OCI-LY3 (cell line): ENCODE measurements around the gene CD300LB.
"Not testable (repeated sequence)": the region's sequence is repeated elsewhere in the genome, so short reads cannot be mapped to it uniquely, and the experiment has no call there.

Experiments used
- H2AFZ ChIP-seq: fragments of 200-600, 300-600 bp; shearing (Covaris generic); 2 replicates; pipeline ENCODE4 v1.6.0; 2014; ENCODE audit warnings: antibody characterized with exemption, low read depth, low read length
- H3K27ac ChIP-seq: fragments of 200-600, 300-600 bp; sonication (generic); 2 replicates; pipeline ENCODE4 v1.5.1; 2014; ENCODE audit warnings: mild to moderate bottlenecking, low read length, moderate library complexity, mixed read lengths
- H3K27me3 ChIP-seq: fragments of 200-600, 300-600 bp; sonication (generic); 2 replicates; pipeline ENCODE4 v1.6.1; 2014; ENCODE audit warnings: low read depth, low read length, mixed read lengths
- H3K36me3 ChIP-seq: fragments of 200-600, 300-600 bp; sonication (generic); replicated peaks from 2 replicates; pipeline ENCODE3; 2014; ENCODE audit warnings: low read depth, low read length, mixed read lengths
- H3K4me1 ChIP-seq: fragments of 300-600, 200-600 bp; sonication (generic); 2 replicates; pipeline ENCODE4 v1.6.1; 2014; ENCODE audit warnings: low read length, mixed read lengths
- H3K4me2 ChIP-seq: fragments of 200-600, 300-600 bp; sonication (generic); 2 replicates; pipeline ENCODE4 v1.6.1; 2014; ENCODE audit warnings: low read length, mixed read lengths
- H3K4me3 ChIP-seq: fragments of 300-600, 200-600 bp; sonication (generic); 2 replicates; pipeline ENCODE4 v1.5.1; 2014; ENCODE audit warnings: antibody characterized with exemption, mild to moderate bottlenecking, low read length, moderate library complexity
- H3K79me2 ChIP-seq: fragments of 300-600, 200-600 bp; shearing (Covaris generic); 2 replicates; pipeline ENCODE4 v1.6.1; 2014; ENCODE audit warnings: mild to moderate bottlenecking, low read length, mixed read lengths
- H3K9ac ChIP-seq: fragments of 300-600, 200-600 bp; shearing (Covaris generic); 2 replicates; pipeline ENCODE4 v1.6.0; 2014; ENCODE audit warnings: mild to moderate bottlenecking, low read length, moderate library complexity
- H3K9me3 ChIP-seq: fragments of 200-600, 300-600 bp; shearing (Covaris generic); 2 replicates; pipeline ENCODE4 v1.6.1; 2014; ENCODE audit warnings: low read length, mixed read lengths; ENCODE audit not compliant: insufficient read depth
- H4K20me1 ChIP-seq: fragments of 200-600, 300-600 bp; sonication (generic); 2 replicates; pipeline ENCODE4 v1.6.1; 2016; ENCODE audit warnings: low read length, mixed read lengths; ENCODE audit not compliant: insufficient read depth
- EZH2phosphoT487 ChIP-seq: fragments of 200-600 bp; shearing (Covaris generic); IDR thresholded peaks from 2 replicates; pipeline ENCODE4 v1.6.1; 2018; ENCODE audit warnings: antibody characterized with exemption, mixed run types, low read depth
- TF ChIP-seq, protein P1 (sequence below): fragments of 200-600, 300-600 bp; sonication (generic); IDR thresholded peaks from 2 replicates; pipeline ENCODE4 v1.5.1; 2014; ENCODE audit warnings: antibody characterized with exemption, low read length, low read depth

The CD300LB gene

GRCh38 chr17:74493331-74493833 is 37.9 kb downstream of the CD300LB start:
- Histone ChIP-seq H3K4me3 (no peak overlapping the region), H3K4me2 (no peak overlapping the region), H4K20me1 (no peaks in the 10 kb centered on the region), H3K4me1 (no peaks in the 10 kb centered on the region), H3K9me3 (no peaks in the 10 kb centered on the region), H3K36me3 (no peaks in the 10 kb centered on the region), H3K79me2 (no peaks in the 10 kb centered on the region), H2AFZ (no peak overlapping the region), H3K9ac (no peak overlapping the region), H3K27ac (no peak overlapping the region), H3K27me3 (peaks cover 4% of the 10 kb centered on the region; the same call in 1 of the 2 replicates)
- no peak for TF ChIP-seq EZH2phosphoT487
- TF ChIP-seq, protein P1, sequence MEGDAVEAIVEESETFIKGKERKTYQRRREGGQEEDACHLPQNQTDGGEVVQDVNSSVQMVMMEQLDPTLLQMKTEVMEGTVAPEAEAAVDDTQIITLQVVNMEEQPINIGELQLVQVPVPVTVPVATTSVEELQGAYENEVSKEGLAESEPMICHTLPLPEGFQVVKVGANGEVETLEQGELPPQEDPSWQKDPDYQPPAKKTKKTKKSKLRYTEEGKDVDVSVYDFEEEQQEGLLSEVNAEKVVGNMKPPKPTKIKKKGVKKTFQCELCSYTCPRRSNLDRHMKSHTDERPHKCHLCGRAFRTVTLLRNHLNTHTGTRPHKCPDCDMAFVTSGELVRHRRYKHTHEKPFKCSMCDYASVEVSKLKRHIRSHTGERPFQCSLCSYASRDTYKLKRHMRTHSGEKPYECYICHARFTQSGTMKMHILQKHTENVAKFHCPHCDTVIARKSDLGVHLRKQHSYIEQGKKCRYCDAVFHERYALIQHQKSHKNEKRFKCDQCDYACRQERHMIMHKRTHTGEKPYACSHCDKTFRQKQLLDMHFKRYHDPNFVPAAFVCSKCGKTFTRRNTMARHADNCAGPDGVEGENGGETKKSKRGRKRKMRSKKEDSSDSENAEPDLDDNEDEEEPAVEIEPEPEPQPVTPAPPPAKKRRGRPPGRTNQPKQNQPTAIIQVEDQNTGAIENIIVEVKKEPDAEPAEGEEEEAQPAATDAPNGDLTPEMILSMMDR: peak; percentile 79

- Histone ChIP-seq H3K4me2 (no peak overlapping the region), H2AFZ (no peak overlapping the region), H3K4me1 (no peaks in the 10 kb centered on the region), H3K9me3 (no peaks in the 10 kb centered on the region), H3K36me3 (no peaks in the 10 kb centered on the region), H3K79me2 (no peaks in the 10 kb centered on the region), H3K27me3 (peaks cover 5% of the 10 kb centered on the region; the same call in 1 of the 2 replicates), H4K20me1 (no peaks in the 10 kb centered on the region), H3K4me3 (no peak overlapping the region), H3K9ac (no peak overlapping the region), H3K27ac (no peak overlapping the region)
- TF ChIP-seq EZH2phosphoT487: no peak
- TF ChIP-seq, protein P1: no peak
These were observed 39.6 kb downstream of the CD300LB start for GRCh38 chr17:74491626-74492025.

- no peaks in the 10 kb centered on the region for H3K4me1 ChIP-seq
- H2AFZ ChIP-seq: no peak overlapping the region
- H3K79me2 ChIP-seq: no peaks in the 10 kb centered on the region
- no peaks in the 10 kb centered on the region for H4K20me1 ChIP-seq
- no peak overlapping the region for H3K4me3 ChIP-seq
- H3K4me2 ChIP-seq: no peak overlapping the region
- H3K27ac ChIP-seq: no peak overlapping the region
- no peaks in the 10 kb centered on the region for H3K36me3 ChIP-seq
- H3K9ac ChIP-seq: no peak overlapping the region
- no peaks in the 10 kb centered on the region for H3K9me3 ChIP-seq
- no peak for TF ChIP-seq EZH2phosphoT487
- TF ChIP-seq, protein P1: no peak
- H3K27me3 ChIP-seq: peaks cover 12% of the 10 kb centered on the region
These were observed 40.6 kb downstream of the CD300LB start for GRCh38 chr17:74490716-74491115.

DNA sequence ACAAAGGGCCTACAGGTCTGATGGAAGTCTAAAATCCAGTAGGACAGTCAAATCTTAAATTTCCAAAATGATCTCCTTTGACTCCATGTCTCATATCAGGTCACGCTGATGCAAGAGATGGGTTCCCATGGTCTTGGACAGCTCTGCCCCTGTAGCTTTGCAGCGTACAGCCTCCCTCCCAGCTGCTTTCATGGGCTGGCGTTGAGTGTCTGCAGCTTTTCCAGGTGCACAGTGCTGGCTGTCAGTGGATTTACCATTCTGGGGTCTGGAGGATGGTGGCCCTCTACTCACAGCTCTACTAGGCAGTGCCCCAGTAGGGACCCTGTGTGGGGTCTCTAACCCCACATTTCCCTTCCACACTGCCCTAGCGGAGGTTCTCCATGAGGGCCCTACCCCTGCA is 43.0 kb downstream of the CD300LB start:
- not testable (repeated sequence) for H3K9me3 ChIP-seq, H3K4me2 ChIP-seq, H3K9ac ChIP-seq, H3K36me3 ChIP-seq, H3K79me2 ChIP-seq, H3K4me1 ChIP-seq, H3K4me3 ChIP-seq, H2AFZ ChIP-seq, H3K27ac ChIP-seq, H4K20me1 ChIP-seq
- peaks cover 30% of the 10 kb centered on the region for H3K27me3 ChIP-seq

DNA sequence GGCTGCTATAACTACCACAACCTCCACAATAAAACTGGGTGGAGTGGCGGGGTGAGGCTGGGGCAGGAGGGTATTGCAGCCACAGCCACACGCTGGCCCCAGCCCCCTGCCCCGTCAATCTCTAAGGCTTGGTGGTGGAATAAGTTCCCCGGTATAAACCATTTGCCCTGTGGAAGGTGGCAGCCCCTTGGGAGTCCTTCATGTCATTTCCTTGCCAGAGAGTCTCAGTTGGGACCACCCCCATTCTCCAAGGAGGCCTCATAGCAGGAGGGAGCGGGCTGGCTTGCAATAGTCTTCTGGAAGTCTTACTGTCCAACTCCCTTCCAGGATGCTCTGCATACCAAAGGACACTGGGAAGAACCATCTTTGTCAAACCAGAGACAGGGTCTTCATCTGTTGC is 45.4 kb downstream of the CD300LB start:
- no peak for TF ChIP-seq EZH2phosphoT487
- TF ChIP-seq, protein P1: no peak
- H3K4me2 ChIP-seq: no peak overlapping the region
- no peaks in the 10 kb centered on the region for H4K20me1 ChIP-seq
- H3K9me3 ChIP-seq: no peaks in the 10 kb centered on the region
- H3K4me3 ChIP-seq: no peak overlapping the region
- H3K79me2 ChIP-seq: no peaks in the 10 kb centered on the region
- H3K27me3 ChIP-seq: peaks cover 29% of the 10 kb centered on the region
- no peaks in the 10 kb centered on the region for H3K36me3 ChIP-seq
- no peak overlapping the region for H3K9ac ChIP-seq
- no peaks in the 10 kb centered on the region for H3K4me1 ChIP-seq
- H3K27ac ChIP-seq: no peak overlapping the region
- H2AFZ ChIP-seq: no peak overlapping the region
